ENCODE measurements around the gene SLC6A3. TPM values are rescaled to one million over a fixed set of nuclear protein-coding genes. Genes with fewer than 3 reads are reported as not detected.

Gene SLC6A3
- total RNA-seq, 1 donor from 2014 or later: not detected

DNA sequence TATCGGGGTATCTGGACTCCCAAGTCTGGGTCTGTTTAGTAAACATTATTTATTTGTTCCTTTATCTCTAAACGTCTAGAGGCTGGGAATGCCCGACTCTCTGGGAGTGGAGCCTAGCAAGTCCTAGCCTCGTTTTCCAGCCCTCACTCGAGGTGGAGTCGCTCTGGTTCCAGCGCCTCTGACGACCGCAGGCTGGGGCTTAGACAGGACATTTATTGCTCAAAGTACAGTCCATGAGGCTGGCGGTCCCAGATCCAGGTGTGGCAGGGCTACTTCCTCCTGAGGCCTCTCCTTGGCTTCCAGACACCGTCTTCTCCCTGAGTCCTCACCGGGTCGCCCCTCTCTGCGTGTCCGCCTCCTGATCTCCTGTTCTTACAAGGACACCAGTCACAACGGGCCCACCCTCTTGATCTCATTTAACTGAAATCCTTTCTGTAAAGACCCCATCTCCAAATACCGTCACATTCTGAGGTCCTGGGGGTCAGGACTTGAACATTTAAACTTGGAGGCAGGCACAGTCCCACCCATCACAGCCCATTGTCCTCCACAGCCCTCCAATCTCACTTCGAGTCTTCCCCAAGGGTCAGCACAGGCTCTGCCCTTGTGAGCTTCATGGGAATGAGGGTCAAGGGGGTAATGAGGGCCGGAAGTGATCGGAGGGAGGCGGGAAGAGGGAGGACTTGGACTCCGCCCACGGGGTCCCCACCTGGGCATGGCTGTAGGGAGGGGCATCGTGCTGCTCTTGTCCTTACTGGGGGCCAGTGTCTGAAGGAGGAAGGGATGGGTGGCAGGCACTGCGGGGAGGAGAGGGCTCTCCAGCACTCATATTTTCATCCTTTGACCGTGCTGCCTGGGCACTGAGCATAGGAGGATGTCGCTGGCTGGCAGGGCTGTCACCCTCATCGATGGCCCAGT is 88.1 kb downstream of the SLC6A3 start:
- no peak for DNase-seq (ENCODE audit: low read depth in 2 of 2)

DNA sequence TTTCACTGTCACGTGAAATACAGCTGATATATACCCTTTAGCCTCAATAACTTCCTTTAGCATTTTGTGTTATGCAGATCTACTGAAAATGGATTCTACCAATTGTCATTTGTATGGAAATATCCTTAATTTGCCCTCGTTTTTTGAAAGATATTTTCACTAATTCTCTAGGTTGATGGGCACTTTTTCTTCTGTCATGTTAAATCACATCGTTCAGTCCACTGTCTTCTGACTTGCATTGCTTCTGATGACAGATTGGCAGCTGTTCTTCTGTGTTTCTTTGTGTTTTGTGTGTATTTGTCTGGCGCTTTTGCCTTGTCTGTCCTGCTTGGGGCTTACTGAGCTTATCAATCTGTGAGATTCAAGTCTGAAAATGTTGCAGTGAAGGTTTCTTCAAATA is 90.7 kb downstream of the SLC6A3 start:
- no peak for DNase-seq (ENCODE audit: low read depth in 2 of 2)

GRCh38 chr5:1352231-1353219 is 92.7 kb downstream of the SLC6A3 start:
- DNase-seq (ENCODE audit: low read depth in 2 of 2): no peak

GRCh38 chr5:1351156-1351555 is 94.1 kb downstream of the SLC6A3 start:
- DNase-seq (ENCODE audit: low read depth in 2 of 2): no peak

DNA sequence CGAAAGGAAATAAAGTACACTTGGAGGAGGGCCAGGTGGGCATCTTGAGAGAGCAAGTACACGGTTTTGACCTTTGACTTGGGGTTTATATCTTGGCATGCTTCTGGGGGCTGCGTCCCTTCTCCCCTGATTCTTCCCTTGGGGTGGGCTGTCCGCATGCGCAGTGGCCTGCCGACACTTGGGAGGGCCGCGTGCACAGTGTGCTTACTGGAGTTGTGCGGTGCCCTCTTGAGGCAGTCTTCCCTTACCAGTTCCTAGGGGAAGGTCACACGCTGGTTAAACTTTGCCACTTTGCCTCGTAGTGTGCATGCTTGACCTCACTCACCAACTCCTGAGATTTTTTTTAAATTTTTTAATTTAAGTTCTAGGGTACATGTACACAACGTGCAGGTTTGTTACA is 96.0 kb downstream of the SLC6A3 start:
- DNase-seq (ENCODE audit: low read depth in 2 of 2): no peak

- no peak for DNase-seq (ENCODE audit: low read depth in 2 of 2)
Observed at GRCh38 chr5:1348986-1349245, 96.3 kb downstream of the SLC6A3 start.

- DNase-seq (ENCODE audit: low read depth in 2 of 2): no peak
Observed at GRCh38 chr5:1347571-1347970, 97.7 kb downstream of the SLC6A3 start.

DNA sequence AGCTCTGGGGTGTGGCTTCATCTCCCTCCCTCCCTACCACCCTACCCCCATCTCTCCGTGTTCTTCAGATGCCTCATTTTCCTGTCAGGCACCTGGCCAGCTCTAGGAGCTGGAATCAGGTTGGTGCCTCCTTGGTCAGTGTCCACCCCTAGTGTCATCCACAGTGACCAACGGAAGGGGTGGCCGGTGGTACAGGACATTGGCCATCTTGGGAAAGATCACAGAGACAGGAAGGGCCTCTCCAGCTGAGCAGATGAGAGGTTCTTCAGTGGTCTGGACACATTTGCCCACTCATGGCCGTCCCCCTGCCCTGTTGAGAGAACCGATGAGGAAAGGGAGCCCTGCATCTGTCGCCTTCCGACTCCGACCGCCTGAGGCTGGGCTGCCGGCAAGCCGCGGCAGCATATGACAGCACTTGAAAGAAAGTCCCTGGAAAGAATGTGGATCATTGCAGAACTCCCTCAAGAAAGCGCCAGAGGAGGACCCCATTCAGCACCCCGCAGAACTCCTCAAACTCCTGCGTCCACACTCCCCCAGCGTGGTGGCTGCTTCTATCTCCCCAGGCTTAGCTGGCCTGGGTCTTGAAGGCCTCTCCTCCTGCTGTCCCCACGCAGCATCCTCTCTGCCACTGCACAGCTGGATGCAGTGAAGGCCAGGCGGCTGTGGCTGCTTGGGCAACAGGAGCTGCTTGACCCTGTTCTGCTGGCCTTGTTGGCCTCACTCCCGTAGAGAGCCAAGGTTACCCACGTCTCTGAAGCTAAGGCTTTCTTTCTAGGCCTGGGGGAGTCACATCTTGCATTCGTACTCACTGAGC is 98.4 kb downstream of the SLC6A3 start:
- DNase-seq (ENCODE audit: low read depth in 2 of 2): no peak

DNA sequence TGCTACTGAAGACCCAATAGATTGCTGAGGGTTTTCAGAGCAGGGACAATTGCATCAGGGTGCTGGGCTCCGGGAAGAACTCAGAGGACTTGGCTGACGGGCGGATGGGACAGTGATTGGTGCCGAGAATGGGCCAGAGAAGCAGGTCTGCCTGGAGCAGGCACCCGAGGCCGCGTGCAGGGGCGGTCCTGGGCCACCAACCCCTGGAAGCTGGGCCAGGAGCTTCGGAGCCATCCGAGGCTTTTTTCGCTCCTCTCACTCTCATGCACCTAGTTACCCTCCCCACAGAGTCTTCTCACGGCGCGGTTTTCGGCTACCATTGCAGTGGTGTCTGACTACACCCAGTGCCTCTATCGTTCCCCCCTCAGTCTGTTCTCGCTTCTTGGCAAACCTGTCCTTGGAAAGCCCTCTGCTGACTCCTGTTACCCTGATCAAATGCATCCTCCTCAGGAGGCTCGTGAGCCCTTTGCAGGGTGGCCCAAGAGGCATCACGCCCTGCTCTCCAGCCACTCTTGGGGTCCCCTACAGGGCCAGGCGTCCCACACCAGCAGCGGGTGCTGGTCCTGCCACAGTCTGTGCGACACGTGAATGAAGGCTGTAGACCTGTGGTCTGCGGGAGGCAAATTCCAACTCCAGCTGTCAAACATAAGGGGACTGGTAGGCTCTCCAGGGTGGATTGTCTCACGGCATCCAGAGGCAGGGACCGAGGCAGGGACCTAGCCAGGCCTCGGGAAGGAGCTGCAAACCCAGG is 99.2 kb downstream of the SLC6A3 start:
- DNase-seq (ENCODE audit: low read depth in 2 of 2): no peak

DNA sequence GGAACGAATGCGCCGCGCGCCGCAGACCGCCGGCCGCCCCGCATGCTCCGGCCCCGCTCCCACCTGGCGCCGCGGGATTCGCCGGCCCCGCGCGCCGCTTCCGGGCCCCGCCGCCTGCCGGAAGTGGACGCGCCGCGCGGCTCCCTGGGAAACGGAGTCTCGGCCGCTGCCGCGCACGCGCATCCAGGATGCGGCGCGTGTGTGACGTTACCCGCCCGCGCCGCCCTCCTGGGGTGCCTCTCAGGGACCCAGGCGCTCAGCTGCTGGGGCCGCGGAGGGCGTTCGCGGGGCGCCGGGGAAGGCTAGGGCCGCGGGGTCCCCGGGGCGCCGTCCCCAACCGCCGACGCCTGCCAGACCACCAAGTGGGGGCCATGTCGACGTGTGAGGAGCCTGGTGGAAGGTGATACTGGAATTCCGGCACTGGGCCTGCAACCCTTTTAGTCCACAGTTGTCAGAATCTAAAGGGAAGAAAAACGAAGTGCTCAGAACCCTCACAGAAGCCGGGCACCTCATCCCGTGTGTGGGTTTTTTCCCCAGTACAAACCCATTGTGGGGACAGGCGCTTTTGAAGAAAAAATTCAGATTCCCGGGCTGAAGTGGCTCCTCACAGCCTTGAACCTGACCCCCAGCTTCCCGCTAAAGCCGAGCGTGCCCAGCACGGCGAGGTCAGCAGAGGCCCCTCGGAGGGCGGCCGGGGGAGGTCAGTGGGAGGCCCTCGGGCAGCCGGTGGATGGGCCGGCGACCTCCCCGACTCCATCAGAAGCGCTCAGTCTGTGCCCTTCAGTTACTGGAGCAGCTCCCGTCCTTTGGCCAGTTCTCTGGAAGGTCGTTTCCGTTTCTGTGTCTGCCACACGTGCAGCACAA is 100.0 kb downstream of the SLC6A3 start, which contains the start of gene CLPTM1L:
CLPTM1L (minus strand) TSS at position 125 of the 864 bp plus-strand sequence. CDS start 258 bp downstream, outside the sequence.
- peak; percentile 69 to 89 for DNase-seq (ENCODE audit: low read depth in 2 of 2)

- DNase-seq (ENCODE audit: low read depth in 2 of 2): peak in 1 of 2 donors; percentile 49
Observed at GRCh38 chr5:1343931-1344901, 101.0 kb downstream of the SLC6A3 start.

DNA sequence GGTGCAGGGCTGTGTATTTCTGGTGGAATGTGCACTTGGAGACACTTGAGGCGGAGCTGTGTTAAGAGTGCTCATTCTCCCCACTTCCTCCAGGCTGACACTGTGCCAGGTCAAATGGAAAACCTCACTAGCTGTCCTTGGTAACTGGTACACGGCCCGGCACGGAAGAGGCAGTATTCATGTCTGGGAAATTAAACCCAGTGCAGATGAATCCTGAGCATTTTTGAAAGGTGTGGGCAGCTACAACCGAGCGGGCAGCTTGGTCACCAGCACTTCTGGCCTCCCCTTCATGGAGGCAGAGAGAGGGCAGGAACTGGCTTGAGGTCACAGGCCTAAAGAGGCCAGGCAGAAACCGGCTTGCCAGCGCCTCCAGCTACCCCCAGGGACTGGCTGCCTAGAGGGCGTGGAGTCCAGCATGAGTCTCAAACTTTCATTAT is 101.9 kb downstream of the SLC6A3 start:
- DNase-seq (ENCODE audit: low read depth in 2 of 2): no peak

Other genes starting within 250 kb of the SLC6A3 start
- not detected in 2 replicates for gene SLC6A19, start 243.8 kb downstream of the SLC6A3 start, total RNA-seq
- gene SLC6A18, start 220.1 kb downstream of the SLC6A3 start, total RNA-seq: not detected in 2 replicates
- not detected in 2 replicates for gene TERT, start 150.4 kb downstream of the SLC6A3 start, total RNA-seq
- gene CLPTM1L, start 100.3 kb downstream of the SLC6A3 start, total RNA-seq: 256 and 260 TPM in 2 replicates
- 18.7 and 26.3 TPM in 2 replicates for gene LPCAT1, start 78.5 kb upstream of the SLC6A3 start, total RNA-seq